ENCODE results near the gene SBK2. TPM values are rescaled to one million over a fixed set of nuclear protein-coding genes. Genes with fewer than 3 reads are reported as not detected.

The SBK2 gene
- total and polyA plus RNA-seq, 12 donors = 0.39 to 14.1 (median 2.0) TPM

- Histone ChIP-seq H3K9me3 (no peaks in the 10 kb centered on the region), H3K4me3 (peak overlapping the region; percentile 84 to 100 (median 94)), H3K27me3 (peaks cover 0 to 5% (median 0%) of the 10 kb centered on the region in 7 donors), H3K4me1 (peaks cover 0 to 18% (median 12%) of the 10 kb centered on the region in 9 donors), H3K27ac (peak overlapping the region; percentile 94 to 99 (median 96)), H3K36me3 (peaks cover 0 to 24% (median 7%) of the 10 kb centered on the region in 9 donors)
- intact Hi-C loops (cut with DNase I) = loop anchor here in 3 of 10 donors (1.0 to 5.0 kb wide), 4 partner anchors 16 to 63 kb away; no protein-coding TSS in a partner anchor
- peak; percentile 49 to 85 (median 62) for ATAC-seq
- WGBS, 2 donors = 7 to 9% methylated on average over 19 to 20 of the region's 20 CpGs
- TF ChIP-seq CTCF (IDR thresholded peaks at IDR 0.05) = no peak
- peak; percentile 31 to 42 for DNase-seq
These were observed 43.1 kb upstream of the SBK2 start for GRCh38 chr19:55579766-55580621.

GRCh38 chr19:55578761-55579747, 42.1 kb upstream of the SBK2 start:
- Histone ChIP-seq H3K4me3 (peak overlapping the region in 8 of 10 donors; percentile 84 to 100 (median 94)), H3K27ac (peak overlapping the region in 5 of 10 donors; percentile 94 to 99 (median 98)), H3K27me3 (no peaks in the 10 kb centered on the region), H3K9me3 (no peaks in the 10 kb centered on the region), H3K36me3 (peaks cover 0 to 24% (median 7%) of the 10 kb centered on the region in 9 donors), H3K4me1 (peaks cover 0 to 18% (median 12%) of the 10 kb centered on the region in 9 donors)
- ATAC-seq = no peak
- TF ChIP-seq CTCF (IDR thresholded peaks at IDR 0.05) = no peak
- WGBS, 2 donors = 94% methylated on average over 76 to 90 of the region's 90 CpGs
- intact Hi-C loops (cut with DNase I) = no loop called here
- no peak for DNase-seq

GRCh38 chr19:55578031-55578760, 41.3 kb upstream of the SBK2 start:
- H3K4me3 ChIP-seq = no peak overlapping the region
- H3K27ac ChIP-seq = no peak overlapping the region
- WGBS, 2 donors = 95 to 96% methylated on average over 57 to 83 of the region's 83 CpGs
- ATAC-seq (no peak), DNase-seq (no peak)
- H3K9me3 ChIP-seq = no peaks in the 10 kb centered on the region
- TF ChIP-seq CTCF (IDR thresholded peaks at IDR 0.05) = no peak
- H3K27me3 ChIP-seq = no peaks in the 10 kb centered on the region
- H3K36me3 ChIP-seq = peaks cover 0 to 24% (median 7%) of the 10 kb centered on the region in 9 donors
- intact Hi-C loops (cut with DNase I) = no loop called here
- peaks cover 0 to 18% (median 12%) of the 10 kb centered on the region in 9 donors for H3K4me1 ChIP-seq
